GM21367 (cell line): ENCODE data around the gene PHF23.
A peak's percentile ranks its signal among the peaks of the same experiment; 100 is the strongest.

Experiments used
- ATAC-seq: cut with Tn5 transposase; IDR thresholded peaks from one replicate; pipeline ENCODE4 v1.9.1; 2021; ENCODE audit not compliant: unreplicated experiment

The PHF23 gene

DNA sequence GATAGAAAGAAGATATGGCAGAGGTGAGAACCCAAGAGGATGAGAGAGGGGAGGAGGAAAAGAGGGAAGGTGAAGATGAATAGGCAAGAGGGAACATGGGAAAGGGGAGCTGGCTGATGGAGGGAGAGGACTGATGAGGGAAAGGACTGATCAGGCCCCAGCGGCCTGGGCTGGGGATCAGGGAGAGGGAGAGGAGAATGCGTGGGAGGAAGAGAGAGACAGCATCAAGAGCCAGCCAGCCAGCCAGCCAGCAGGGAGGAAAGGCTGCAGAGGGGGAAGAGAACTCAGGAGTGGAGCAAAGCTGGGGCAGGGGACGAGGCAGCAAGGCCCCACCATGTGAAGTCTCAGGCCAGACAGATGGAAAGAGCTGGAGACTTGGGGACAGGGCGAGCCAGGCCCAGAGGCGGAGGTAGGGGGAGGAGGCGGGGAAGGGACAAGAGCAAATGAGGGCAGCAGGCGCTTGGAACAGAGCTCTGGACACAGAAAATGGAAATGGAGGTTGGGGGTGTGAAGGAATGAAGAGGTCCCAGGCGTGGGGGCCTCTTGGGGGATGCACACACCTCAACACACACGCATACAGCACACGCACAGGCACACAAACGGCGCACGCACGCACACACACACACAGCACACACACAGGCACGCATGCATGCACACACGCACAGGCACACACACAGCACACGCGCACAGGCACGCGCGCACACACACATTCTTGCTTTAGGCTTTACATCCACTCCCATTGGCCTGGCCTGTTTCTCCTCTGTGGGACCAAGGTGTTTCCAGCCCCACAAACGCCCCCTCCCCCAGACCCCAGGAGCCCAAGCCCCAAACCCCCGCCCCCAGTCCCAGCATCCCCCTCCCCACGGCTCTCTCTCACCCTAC, 31.9 kb downstream of the PHF23 start:
- ATAC-seq, result no peak

DNA sequence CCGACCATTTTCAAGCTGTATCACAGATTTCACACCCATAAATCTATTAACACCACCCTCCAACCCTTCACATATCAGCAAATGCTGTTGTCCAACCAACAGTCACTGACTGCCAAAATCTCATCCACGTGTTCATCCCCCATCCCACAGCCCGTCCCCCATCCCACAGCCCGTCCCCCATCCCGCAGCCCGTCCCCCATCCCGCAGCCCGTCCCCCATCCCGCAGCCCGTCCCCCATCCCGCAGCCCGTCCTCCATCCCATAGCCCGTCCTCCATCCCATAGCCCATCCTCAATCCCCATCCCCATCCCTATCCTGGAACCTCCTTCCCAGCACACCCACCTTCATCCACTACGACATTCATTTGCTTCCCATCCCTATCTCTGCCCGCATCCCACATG, 33.7 kb downstream of the PHF23 start:
- no peak for ATAC-seq

- peak; percentile 75 for ATAC-seq
Observed at GRCh38 chr17:7204828-7205461, 34.3 kb downstream of the PHF23 start.

- no peak for ATAC-seq
Observed at GRCh38 chr17:7204336-7204735, 34.9 kb downstream of the PHF23 start.

DNA sequence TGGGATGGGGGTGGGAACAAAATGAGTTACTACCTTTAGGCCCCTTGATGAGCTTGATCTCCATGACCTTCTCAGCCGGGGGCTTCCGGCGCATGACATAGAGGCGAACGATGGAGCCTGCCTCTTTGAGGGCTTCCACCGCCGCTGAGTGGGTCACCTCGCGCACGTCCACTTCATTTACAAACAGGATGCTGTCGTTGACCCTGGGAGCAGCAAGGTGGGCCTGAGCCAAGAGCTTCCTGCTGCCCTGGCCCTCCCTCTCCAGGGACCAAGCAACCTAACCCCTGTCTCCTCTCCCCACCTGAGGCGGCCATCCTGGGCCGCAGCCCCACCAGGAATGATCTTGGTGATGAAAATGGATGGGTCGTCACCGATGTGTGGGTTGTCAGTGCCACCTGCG, 35.9 kb downstream of the PHF23 start:
- no peak for ATAC-seq

DNA sequence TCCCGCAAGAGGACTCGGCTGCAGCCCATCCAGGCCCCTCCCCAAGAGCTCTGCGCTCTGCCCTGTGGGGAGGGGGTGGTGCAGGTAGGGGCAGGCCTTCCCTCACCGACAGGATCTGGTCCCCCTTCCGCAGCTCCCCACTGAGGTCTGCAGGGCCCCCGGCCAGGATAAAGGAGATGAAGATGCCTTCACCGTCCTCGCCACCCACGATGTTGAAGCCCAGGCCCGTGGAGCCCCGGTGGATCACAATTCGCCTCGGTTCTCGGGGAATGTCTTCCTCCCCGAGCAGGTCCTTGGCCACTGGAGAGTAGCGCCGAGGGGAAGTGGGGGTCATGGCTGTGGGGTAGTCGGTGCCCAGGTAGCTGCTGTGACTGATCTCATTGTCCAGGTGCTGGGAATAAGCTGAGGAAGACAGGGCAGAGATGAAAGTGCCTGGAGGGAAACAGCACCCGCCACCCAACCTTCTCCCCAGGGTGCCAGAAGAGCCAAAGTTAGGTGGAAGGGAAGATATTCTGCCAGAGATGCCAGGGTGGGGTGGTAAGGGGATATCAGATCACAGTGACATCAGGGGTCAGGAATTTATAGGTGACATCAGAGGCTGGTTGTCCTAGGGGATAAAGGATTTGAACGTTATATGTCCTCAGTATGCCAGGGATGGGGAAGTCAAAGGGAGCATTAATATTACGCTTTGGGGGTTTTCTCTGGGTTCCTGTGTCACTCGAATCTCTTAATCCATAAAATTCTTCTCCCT, 42.4 kb downstream of the PHF23 start:
- ATAC-seq, result no peak

DNA sequence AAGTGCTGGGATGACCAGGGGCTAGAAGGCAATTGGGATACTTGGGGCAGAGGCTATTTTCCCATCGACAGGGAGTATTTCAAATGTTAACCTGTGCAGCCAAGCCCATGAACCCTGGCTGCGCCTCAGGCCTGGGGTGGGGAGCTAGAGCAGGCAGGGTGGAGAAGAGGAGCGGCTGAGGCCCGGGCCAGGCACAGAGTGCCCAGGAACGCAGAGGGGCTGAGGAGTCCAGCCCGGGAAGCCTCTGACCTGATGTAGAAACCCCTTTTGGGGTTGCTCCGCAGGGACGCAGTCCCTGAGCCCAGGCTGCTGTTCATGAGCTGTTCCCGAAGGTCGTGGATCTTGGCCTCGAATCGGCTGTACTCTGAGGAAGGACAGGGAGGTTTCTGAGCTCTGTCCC, 43.3 kb downstream of the PHF23 start:
- ATAC-seq, result no peak

GRCh38 chr17:7192271-7192937, 46.9 kb downstream of the PHF23 start:
- ATAC-seq, result no peak

DNA sequence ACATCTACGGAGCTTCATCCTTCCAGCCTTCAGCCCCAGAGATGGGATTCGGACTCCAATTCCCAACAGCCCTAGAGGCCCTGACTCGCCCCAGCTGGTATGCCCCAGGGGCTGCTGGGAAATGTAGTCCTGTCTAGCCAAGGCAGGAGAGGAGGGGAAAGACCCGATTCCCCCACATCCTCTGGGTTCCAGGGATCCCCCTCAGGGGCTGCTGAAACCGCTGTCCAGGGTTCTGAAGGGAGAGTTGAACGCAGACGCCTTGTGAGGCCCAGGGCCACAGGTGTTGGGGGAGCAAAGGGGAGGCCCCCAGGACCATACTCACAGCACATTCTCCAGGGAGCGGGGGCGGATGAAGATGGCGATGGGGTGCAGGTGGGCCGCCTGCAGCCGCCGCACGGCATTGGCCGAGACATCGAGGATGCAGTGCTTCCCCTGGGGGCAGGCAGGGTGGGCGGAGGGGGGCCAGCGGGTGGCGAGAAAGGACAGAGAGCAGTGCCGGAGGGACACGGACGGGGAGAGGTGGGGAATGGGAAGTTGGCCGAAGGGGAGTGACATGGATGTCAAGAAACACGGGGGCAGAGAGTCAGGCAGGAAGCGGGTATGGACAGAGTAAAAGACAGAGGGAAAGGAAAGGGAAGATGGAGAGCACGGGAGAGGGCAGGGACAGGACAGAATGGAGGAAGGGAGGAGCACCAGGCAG, 47.5 kb downstream of the PHF23 start:
- ATAC-seq, result no peak

GRCh38 chr17:7191069-7191468, 48.2 kb downstream of the PHF23 start:
- no peak for ATAC-seq

DNA sequence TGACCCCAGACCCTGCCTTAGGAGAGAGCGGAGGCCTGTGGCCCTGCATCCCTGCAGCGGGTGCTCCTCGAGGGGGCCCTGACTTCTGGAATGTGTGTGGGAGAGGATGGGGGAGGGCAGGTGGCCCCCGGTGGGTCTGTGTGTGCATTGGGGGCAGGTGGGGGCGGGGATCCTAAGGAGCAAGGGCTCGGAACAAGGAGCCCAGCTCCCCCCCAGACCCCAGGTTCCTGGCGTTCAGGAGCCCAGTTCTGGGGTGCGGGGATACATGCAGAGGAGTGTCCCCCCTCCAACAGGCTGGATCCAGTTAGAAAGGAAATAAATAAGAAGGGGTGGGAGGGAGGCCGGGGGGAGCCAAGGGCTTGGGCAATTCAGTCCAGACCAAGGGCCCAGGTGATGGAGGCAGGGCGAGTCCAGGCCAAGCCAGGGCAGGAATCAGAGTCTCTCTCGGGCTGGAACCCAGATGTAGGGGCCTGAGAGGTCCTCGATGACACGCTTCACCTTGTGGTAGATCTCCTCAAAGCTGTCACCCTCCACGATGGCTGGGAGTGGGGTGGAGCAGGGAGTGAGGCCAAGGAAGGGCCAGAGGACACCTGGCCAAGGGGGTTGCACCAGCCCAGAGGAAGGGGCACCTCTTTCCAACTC, 48.9 kb downstream of the PHF23 start:
- ATAC-seq, result no peak

GRCh38 chr17:7186241-7186640, 53.0 kb downstream of the PHF23 start:
- no peak for ATAC-seq
